Dedifferentiated amniotic fluid mesenchymal stem cell (primary cell): ENCODE data around the gene SDS.
"Not testable (repeated sequence)": the region's sequence is repeated elsewhere in the genome, so short reads cannot be mapped to it uniquely, and the experiment has no call there.

Experiments
- DNase-seq: peaks from one replicate; pipeline ENCODE4 v3.0.0-alpha.2; 2016; ENCODE audit errors: extremely low spot score

SDS gene

GRCh38 chr12:113378291-113378690 is 25.4 kb downstream of the SDS start:
- no peak for DNase-seq

GRCh38 chr12:113374823-113375428 is 28.8 kb downstream of the SDS start:
- DNase-seq, result no peak

- no peak for DNase-seq
These were observed 29.7 kb downstream of the SDS start for GRCh38 chr12:113373969-113374368.

GRCh38 chr12:113373440-113373839 is 30.2 kb downstream of the SDS start:
- DNase-seq, result no peak

- no peak for DNase-seq
These were observed 31.3 kb downstream of the SDS start for GRCh38 chr12:113372371-113372770.

GRCh38 chr12:113371808-113372207 is 31.9 kb downstream of the SDS start:
- no peak for DNase-seq

GRCh38 chr12:113370923-113371682 is 32.6 kb downstream of the SDS start:
- DNase-seq, result no peak

GRCh38 chr12:113369391-113369985 is 34.2 kb downstream of the SDS start:
- no peak for DNase-seq

- DNase-seq, result no peak
These were observed 35.4 kb downstream of the SDS start for GRCh38 chr12:113368331-113368730.

GRCh38 chr12:113366827-113367226 is 36.9 kb downstream of the SDS start:
- DNase-seq, result no peak

- no peak for DNase-seq
These were observed 37.9 kb downstream of the SDS start for GRCh38 chr12:113365639-113366395.

- DNase-seq, result no peak
These were observed 39.0 kb downstream of the SDS start for GRCh38 chr12:113364698-113365097.

GRCh38 chr12:113361574-113362370 is 41.9 kb downstream of the SDS start:
- DNase-seq, result no peak

- no peak for DNase-seq
These were observed 43.5 kb downstream of the SDS start for GRCh38 chr12:113359939-113360748.

GRCh38 chr12:113359133-113359938 is 44.4 kb downstream of the SDS start:
- DNase-seq, result no peak

- peak; percentile 76 for DNase-seq
These were observed 45.1 kb downstream of the SDS start, which contains the start of gene PLBD2 for GRCh38 chr12:113358381-113359132. PLBD2 (plus strand) TSS chr12:113358587; CDS start chr12:113358601, 14 bp downstream.

- DNase-seq, result not testable (repeated sequence)
These were observed 49.5 kb downstream of the SDS start for GRCh38 chr12:113354192-113354591.

GRCh38 chr12:113351089-113351488 is 52.6 kb downstream of the SDS start:
- no peak for DNase-seq
